Effector memory CD4-positive, alpha-beta T cell (primary cell): ENCODE measurements around the gene MED27.

Experiments
- DNase-seq, 3 donors: peaks; one replicate each; pipeline ENCODE4 v3.0.0-alpha.2; 2020
- H3K27ac ChIP-seq: 2 replicates; pipeline ENCODE4 v1.7.0; 2013; ENCODE audit warnings: mild to moderate bottlenecking, low read length, moderate library complexity; ENCODE audit not compliant: insufficient read depth, poor library complexity, severe bottlenecking
- H3K27me3 ChIP-seq: replicated peaks from 2 replicates; pipeline ENCODE4 v1.7.0; 2013; ENCODE audit warnings: mild to moderate bottlenecking, low read length; ENCODE audit not compliant: insufficient read depth, control insufficient read depth, poor library complexity, severe bottlenecking
- H3K36me3 ChIP-seq: 2 replicates; pipeline ENCODE4 v1.7.0; 2013; ENCODE audit warnings: mild to moderate bottlenecking, low read length, moderate library complexity; ENCODE audit not compliant: control insufficient read depth, insufficient read depth
- H3K4me1 ChIP-seq: 2 replicates; pipeline ENCODE4 v1.7.0; 2013; ENCODE audit warnings: low read length, mild to moderate bottlenecking; ENCODE audit not compliant: control insufficient read depth, insufficient read depth, poor library complexity, severe bottlenecking
- H3K4me3 ChIP-seq: 2 replicates; pipeline ENCODE4 v1.7.0; 2013; ENCODE audit warnings: low read length, low read depth, mild to moderate bottlenecking; ENCODE audit not compliant: insufficient read depth, poor library complexity, severe bottlenecking
- H3K9me3 ChIP-seq: 2 replicates; pipeline ENCODE4 v1.7.0; 2013; ENCODE audit warnings: mild to moderate bottlenecking, low read length, moderate library complexity; ENCODE audit not compliant: control insufficient read depth
- total RNA-seq, 3 donors: gene quantifications; one replicate each; lab custom pipeline; 2026; lab: John Stamatoyannopoulos, UW

The MED27 gene
- 8.8 to 14.1 (median 10.7) reads per million in 3 donors for total RNA-seq

GRCh38 chr9:132079391-132080091 lies at the start of gene MED27:
Gene MED27 (minus strand): TSS chr9:132079867. CDS start chr9:132079844, 23 bp downstream.
- no peaks in the 10 kb centered on the region for H3K27me3 ChIP-seq
- peak within 1 kb of the TSS; percentile 54 for H3K4me3 ChIP-seq
- H3K36me3 ChIP-seq: peaks cover 20% of the 10 kb centered on the region
- H3K27ac ChIP-seq: peak within 1 kb of the TSS; percentile 64
- no peaks in the 10 kb centered on the region for H3K9me3 ChIP-seq
- H3K4me1 ChIP-seq: peaks cover 5% of the 10 kb centered on the region
- peak; percentile 82 to 84 (median 82) for DNase-seq

- Histone ChIP-seq H3K27me3 (peaks cover 15% of the 10 kb centered on the region), H3K9me3 (no peaks in the 10 kb centered on the region), H3K36me3 (no peaks in the 10 kb centered on the region), H3K4me3 (no peak overlapping the region), H3K4me1 (peaks cover 3% of the 10 kb centered on the region), H3K27ac (no peak overlapping the region)
- no peak for DNase-seq
Observed at GRCh38 chr9:132127888-132128534, 48.3 kb upstream of the MED27 start.

GRCh38 chr9:132126680-132127236 lies 47.1 kb upstream of the MED27 start:
- no peak for DNase-seq
- Histone ChIP-seq H3K27me3 (peaks cover 15% of the 10 kb centered on the region), H3K27ac (no peak overlapping the region), H3K36me3 (no peaks in the 10 kb centered on the region), H3K4me3 (no peak overlapping the region), H3K9me3 (no peaks in the 10 kb centered on the region), H3K4me1 (peaks cover 3% of the 10 kb centered on the region)

- DNase-seq: no peak
- peaks cover 3% of the 10 kb centered on the region for H3K4me1 ChIP-seq
- no peak overlapping the region for H3K27ac ChIP-seq
- no peaks in the 10 kb centered on the region for H3K36me3 ChIP-seq
- H3K9me3 ChIP-seq: no peaks in the 10 kb centered on the region
- peaks cover 15% of the 10 kb centered on the region for H3K27me3 ChIP-seq
- no peak overlapping the region for H3K4me3 ChIP-seq
Observed at GRCh38 chr9:132125944-132126679, 46.4 kb upstream of the MED27 start.

GRCh38 chr9:132125361-132125760 lies 45.7 kb upstream of the MED27 start:
- Histone ChIP-seq H3K4me1 (peaks cover 3% of the 10 kb centered on the region), H3K27me3 (peaks cover 15% of the 10 kb centered on the region), H3K9me3 (no peaks in the 10 kb centered on the region), H3K36me3 (no peaks in the 10 kb centered on the region), H3K27ac (no peak overlapping the region), H3K4me3 (no peak overlapping the region)
- no peak for DNase-seq

GRCh38 chr9:132124800-132125199 lies 45.1 kb upstream of the MED27 start:
- Histone ChIP-seq H3K4me1 (peaks cover 3% of the 10 kb centered on the region), H3K27ac (no peak overlapping the region), H3K27me3 (peaks cover 15% of the 10 kb centered on the region), H3K4me3 (no peak overlapping the region), H3K9me3 (no peaks in the 10 kb centered on the region), H3K36me3 (no peaks in the 10 kb centered on the region)
- DNase-seq: no peak

GRCh38 chr9:132121021-132121420 lies 41.4 kb upstream of the MED27 start:
- Histone ChIP-seq H3K27me3 (peaks cover 8% of the 10 kb centered on the region), H3K9me3 (no peaks in the 10 kb centered on the region), H3K27ac (no peak overlapping the region), H3K4me1 (no peaks in the 10 kb centered on the region), H3K36me3 (no peaks in the 10 kb centered on the region), H3K4me3 (no peak overlapping the region)
- no peak for DNase-seq

GRCh38 chr9:132117694-132118093 lies 38.0 kb upstream of the MED27 start:
- Histone ChIP-seq H3K9me3 (no peaks in the 10 kb centered on the region), H3K4me1 (no peaks in the 10 kb centered on the region), H3K27ac (no peak overlapping the region), H3K4me3 (no peak overlapping the region), H3K36me3 (no peaks in the 10 kb centered on the region), H3K27me3 (no peaks in the 10 kb centered on the region)
- no peak for DNase-seq

- Histone ChIP-seq H3K4me3 (no peak overlapping the region), H3K9me3 (no peaks in the 10 kb centered on the region), H3K27ac (no peak overlapping the region), H3K36me3 (no peaks in the 10 kb centered on the region), H3K27me3 (no peaks in the 10 kb centered on the region), H3K4me1 (no peaks in the 10 kb centered on the region)
- no peak for DNase-seq
Observed at GRCh38 chr9:132116583-132116982, 36.9 kb upstream of the MED27 start.
